ENCODE results near the gene MMP12. TPM values are rescaled to one million over a fixed set of nuclear protein-coding genes. Genes with fewer than 3 reads are reported as not detected.
"Not testable (repeated sequence)": the region's sequence is repeated elsewhere in the genome, so short reads cannot be mapped to it uniquely, and the experiment has no call there.

Gene MMP12
- total RNA-seq, 2 experiments from 2014 or later, result not detected

- Mint-ChIP-seq H3K4me1 (no peaks in the 10 kb centered on the region), H3K27ac (no peak overlapping the region), H3K27me3 (no peaks in the 10 kb centered on the region), H3K4me3 (no peak overlapping the region), H3K36me3 (no peaks in the 10 kb centered on the region), H3K9me3 (no peaks in the 10 kb centered on the region)
- ATAC-seq (ENCODE audit: low read depth) (no peak), DNase-seq (no peak)
- POLR2A ChIA-PET, result no interaction called here
These were observed 7.7 kb upstream of the MMP12 start for GRCh38 chr11:102882389-102883024.

GRCh38 chr11:102879801-102880200 is 5.0 kb upstream of the MMP12 start:
- no peak for ATAC-seq (ENCODE audit: low read depth)
- H3K4me1 Mint-ChIP-seq, result no peaks in the 10 kb centered on the region
- no peaks in the 10 kb centered on the region for H3K9me3 Mint-ChIP-seq
- H3K36me3 Mint-ChIP-seq, result no peaks in the 10 kb centered on the region
- POLR2A ChIA-PET, result no interaction called here
- H3K27me3 Mint-ChIP-seq, result no peaks in the 10 kb centered on the region
- DNase-seq, result no peak
- H3K27ac Mint-ChIP-seq, result no peak overlapping the region
- no peak overlapping the region for H3K4me3 Mint-ChIP-seq

GRCh38 chr11:102878595-102878994 is 3.8 kb upstream of the MMP12 start:
- ATAC-seq (ENCODE audit: low read depth) (no peak), DNase-seq (no peak)
- H3K4me3 Mint-ChIP-seq, result no peak overlapping the region
- no peak overlapping the region for H3K27ac Mint-ChIP-seq
- H3K9me3 Mint-ChIP-seq, result no peaks in the 10 kb centered on the region
- no peaks in the 10 kb centered on the region for H3K27me3 Mint-ChIP-seq
- H3K36me3 Mint-ChIP-seq, result no peaks in the 10 kb centered on the region
- POLR2A ChIA-PET, result no interaction called here
- H3K4me1 Mint-ChIP-seq, result no peaks in the 10 kb centered on the region

GRCh38 chr11:102869354-102869964 is 5.3 kb downstream of the MMP12 start:
- H3K4me3 Mint-ChIP-seq; H3K36me3 Mint-ChIP-seq; ATAC-seq (ENCODE audit: low read depth); H3K4me1 Mint-ChIP-seq; H3K27ac Mint-ChIP-seq; DNase-seq; H3K27me3 Mint-ChIP-seq; H3K9me3 Mint-ChIP-seq; POLR2A ChIA-PET: not testable (repeated sequence)

- H3K4me3 Mint-ChIP-seq, result no peak overlapping the region
- H3K27me3 Mint-ChIP-seq, result no peaks in the 10 kb centered on the region
- POLR2A ChIA-PET, result no interaction called here
- no peak for ATAC-seq (ENCODE audit: low read depth)
- H3K9me3 Mint-ChIP-seq, result no peaks in the 10 kb centered on the region
- no peak for DNase-seq
- no peak overlapping the region for H3K27ac Mint-ChIP-seq
- H3K4me1 Mint-ChIP-seq, result no peaks in the 10 kb centered on the region
- no peaks in the 10 kb centered on the region for H3K36me3 Mint-ChIP-seq
These were observed 6.4 kb downstream of the MMP12 start for GRCh38 chr11:102868339-102868738.

- DNase-seq (no peak), ATAC-seq (ENCODE audit: low read depth) (no peak)
- Mint-ChIP-seq H3K9me3 (no peaks in the 10 kb centered on the region), H3K4me3 (no peak overlapping the region), H3K4me1 (no peaks in the 10 kb centered on the region), H3K27me3 (no peaks in the 10 kb centered on the region), H3K36me3 (no peaks in the 10 kb centered on the region), H3K27ac (no peak overlapping the region)
- POLR2A ChIA-PET, result no interaction called here
These were observed 10.1 kb downstream of the MMP12 start for GRCh38 chr11:102864724-102865123.

GRCh38 chr11:102853956-102854355 is 20.8 kb downstream of the MMP12 start:
- no peaks in the 10 kb centered on the region for H3K4me1 Mint-ChIP-seq
- POLR2A ChIA-PET, result no interaction called here
- ATAC-seq (ENCODE audit: low read depth), result no peak
- H3K27me3 Mint-ChIP-seq, result peaks cover 7% of the 10 kb centered on the region
- H3K4me3 Mint-ChIP-seq, result no peak overlapping the region
- H3K27ac Mint-ChIP-seq, result no peak overlapping the region
- DNase-seq, result no peak
- no peaks in the 10 kb centered on the region for H3K9me3 Mint-ChIP-seq
- H3K36me3 Mint-ChIP-seq, result no peaks in the 10 kb centered on the region

GRCh38 chr11:102853055-102853454 is 21.7 kb downstream of the MMP12 start:
- Mint-ChIP-seq H3K4me1 (no peaks in the 10 kb centered on the region), H3K4me3 (no peak overlapping the region), H3K27ac (no peak overlapping the region), H3K27me3 (peaks cover 7% of the 10 kb centered on the region), H3K9me3 (no peaks in the 10 kb centered on the region), H3K36me3 (no peaks in the 10 kb centered on the region)
- ATAC-seq (ENCODE audit: low read depth), result no peak
- POLR2A ChIA-PET, result no interaction called here
- no peak for DNase-seq

- no peaks in the 10 kb centered on the region for H3K9me3 Mint-ChIP-seq
- DNase-seq, result no peak
- no peaks in the 10 kb centered on the region for H3K4me1 Mint-ChIP-seq
- POLR2A ChIA-PET, result no interaction called here
- peaks cover 7% of the 10 kb centered on the region for H3K27me3 Mint-ChIP-seq
- H3K36me3 Mint-ChIP-seq, result no peaks in the 10 kb centered on the region
- H3K4me3 Mint-ChIP-seq, result no peak overlapping the region
- H3K27ac Mint-ChIP-seq, result no peak overlapping the region
- ATAC-seq (ENCODE audit: low read depth), result no peak
These were observed 23.6 kb downstream of the MMP12 start for GRCh38 chr11:102850973-102851745.

- no peak overlapping the region for H3K4me3 Mint-ChIP-seq
- ATAC-seq (ENCODE audit: low read depth) (no peak), DNase-seq (no peak)
- POLR2A ChIA-PET, result no interaction called here
- no peak overlapping the region for H3K27ac Mint-ChIP-seq
- H3K27me3 Mint-ChIP-seq, result peaks cover 7% of the 10 kb centered on the region
- H3K36me3 Mint-ChIP-seq, result no peaks in the 10 kb centered on the region
- no peaks in the 10 kb centered on the region for H3K9me3 Mint-ChIP-seq
- no peaks in the 10 kb centered on the region for H3K4me1 Mint-ChIP-seq
These were observed 25.5 kb downstream of the MMP12 start for GRCh38 chr11:102849311-102849710.

GRCh38 chr11:102846292-102846691 is 28.5 kb downstream of the MMP12 start:
- no peak overlapping the region for H3K27ac Mint-ChIP-seq
- no peak for DNase-seq
- no peak for ATAC-seq (ENCODE audit: low read depth)
- POLR2A ChIA-PET, result no interaction called here
- no peaks in the 10 kb centered on the region for H3K36me3 Mint-ChIP-seq
- no peaks in the 10 kb centered on the region for H3K9me3 Mint-ChIP-seq
- H3K4me1 Mint-ChIP-seq, result no peaks in the 10 kb centered on the region
- no peak overlapping the region for H3K4me3 Mint-ChIP-seq
- no peaks in the 10 kb centered on the region for H3K27me3 Mint-ChIP-seq

- no peaks in the 10 kb centered on the region for H3K27me3 Mint-ChIP-seq
- POLR2A ChIA-PET, result no interaction called here
These were observed 31.3 kb downstream of the MMP12 start, which contains the start of gene MMP3 for GRCh38 chr11:102843489-102843888. Gene MMP3 (minus strand): TSS chr11:102843609. CDS start chr11:102843546, 63 bp downstream.

GRCh38 chr11:102842930-102843329 is 31.9 kb downstream of the MMP12 start:
- DNase-seq, result no peak
- POLR2A ChIA-PET, result no interaction called here
- Mint-ChIP-seq H3K4me1 (no peaks in the 10 kb centered on the region), H3K9me3 (no peaks in the 10 kb centered on the region), H3K27ac (no peak overlapping the region), H3K27me3 (no peaks in the 10 kb centered on the region), H3K4me3 (no peak overlapping the region), H3K36me3 (no peaks in the 10 kb centered on the region)
- ATAC-seq (ENCODE audit: low read depth), result no peak

More at GRCh38 chr11:102843489-102843888, 31.3 kb downstream of the MMP12 start, which contains the start of gene MMP3:
- DNase-seq (no peak), ATAC-seq (ENCODE audit: low read depth) (no peak)
- no peak within 1 kb of the TSS for H3K4me3 Mint-ChIP-seq
- H3K27ac Mint-ChIP-seq, result no peak within 1 kb of the TSS
- no peaks in the 10 kb centered on the region for H3K36me3 Mint-ChIP-seq
- no peaks in the 10 kb centered on the region for H3K4me1 Mint-ChIP-seq
- no peaks in the 10 kb centered on the region for H3K9me3 Mint-ChIP-seq

GRCh38 chr11:102840018-102840417 is 34.8 kb downstream of the MMP12 start:
- Mint-ChIP-seq H3K36me3 (no peaks in the 10 kb centered on the region), H3K27me3 (no peaks in the 10 kb centered on the region), H3K9me3 (no peaks in the 10 kb centered on the region), H3K4me1 (no peaks in the 10 kb centered on the region), H3K27ac (no peak overlapping the region), H3K4me3 (no peak overlapping the region)
- POLR2A ChIA-PET, result no interaction called here
- no peak for ATAC-seq (ENCODE audit: low read depth)
- no peak for DNase-seq

All from activated naive CD8-positive, alpha-beta T cell treated with anti-CD3 and anti-CD28 coated beads, Interleukin-2, amount 10 ng/mL, durations not matched to agents 7 days and 5 days (primary cell).